Measurements from ENCODE around the gene TRIM28.
"Not testable (repeated sequence)": the region's sequence is repeated elsewhere in the genome, so short reads cannot be mapped to it uniquely, and the experiment has no call there.

GRCh38 chr19:58577581-58577980, 33.7 kb downstream of the TRIM28 start:
- TF ChIP-seq, protein P1, sequence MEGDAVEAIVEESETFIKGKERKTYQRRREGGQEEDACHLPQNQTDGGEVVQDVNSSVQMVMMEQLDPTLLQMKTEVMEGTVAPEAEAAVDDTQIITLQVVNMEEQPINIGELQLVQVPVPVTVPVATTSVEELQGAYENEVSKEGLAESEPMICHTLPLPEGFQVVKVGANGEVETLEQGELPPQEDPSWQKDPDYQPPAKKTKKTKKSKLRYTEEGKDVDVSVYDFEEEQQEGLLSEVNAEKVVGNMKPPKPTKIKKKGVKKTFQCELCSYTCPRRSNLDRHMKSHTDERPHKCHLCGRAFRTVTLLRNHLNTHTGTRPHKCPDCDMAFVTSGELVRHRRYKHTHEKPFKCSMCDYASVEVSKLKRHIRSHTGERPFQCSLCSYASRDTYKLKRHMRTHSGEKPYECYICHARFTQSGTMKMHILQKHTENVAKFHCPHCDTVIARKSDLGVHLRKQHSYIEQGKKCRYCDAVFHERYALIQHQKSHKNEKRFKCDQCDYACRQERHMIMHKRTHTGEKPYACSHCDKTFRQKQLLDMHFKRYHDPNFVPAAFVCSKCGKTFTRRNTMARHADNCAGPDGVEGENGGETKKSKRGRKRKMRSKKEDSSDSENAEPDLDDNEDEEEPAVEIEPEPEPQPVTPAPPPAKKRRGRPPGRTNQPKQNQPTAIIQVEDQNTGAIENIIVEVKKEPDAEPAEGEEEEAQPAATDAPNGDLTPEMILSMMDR (conservative IDR thresholded peaks at IDR 0.05; ENCODE audit: low read depth, low read length), result not testable (repeated sequence)
- not testable (repeated sequence) for TF ChIP-seq EZH2 (IDR thresholded peaks at IDR 0.05; ENCODE audit: borderline replicate concordance, low read depth, low read length, poor library complexity, severe bottlenecking)
